A549 (cell line): ENCODE data around the gene COL24A1. TPM values are rescaled to one million over a fixed set of nuclear protein-coding genes. Genes with fewer than 3 reads are reported as not detected.

Source experiments
- ATAC-seq, 2 experiments: fragments of 200-7000 bp in 1 of 2; fragments of >200 bp in 1 of 2; cut with Nextera tagmentation in 1 of 2; cut with Tn5 transposase in 1 of 2; 3 replicates each; pipeline versions ENCODE4 v1.8.0 to v1.9.1; 2018 to 2020; ENCODE audit warnings: mild to moderate bottlenecking in 1 of 2, moderate library complexity in 1 of 2
- CTCF ChIA-PET: fragments of 300-600 bp; sonication (Branson Sonifier 250); formaldehyde crosslinking; extraction: SDS; loops from one replicate; lab custom pipeline; 2021; ENCODE audit warnings: antibody characterized with exemption, inconsistent platforms; lab: Yijun Ruan, JAX
- POLR2A ChIA-PET: fragments of 350-600 bp; formaldehyde crosslinking; extraction: SDS; loops from one replicate; lab custom pipeline; 2021; ENCODE audit warnings: antibody characterized with exemption, inconsistent platforms; lab: Yijun Ruan, JAX
- DNase-seq, 2 experiments: peaks; one replicate each; pipeline versions ENCODE4 v3.0.0 to v3.0.0-alpha.2; 2011 to 2016; ENCODE audit warnings: low read depth in 1 of 2, low spot score in 1 of 2
- FAIRE-seq: peaks from 2 replicates; lab custom pipeline; 2011; peaks lifted over from hg19 to GRCh38; lab: Jason Lieb, UNC
- H3K27ac ChIP-seq, 2 experiments: fragments of >200 bp; sonication (Bioruptor Twin); formaldehyde crosslinking; 3 replicates each; pipeline ENCODE4 v1.5.1; 2016 to 2017
- H3K4me1 ChIP-seq: fragments of >200 bp; sonication (Bioruptor Twin); formaldehyde crosslinking; 3 replicates; pipeline ENCODE4 v1.6.1; 2016
- H3K4me2 ChIP-seq: fragments of >200 bp; sonication (Bioruptor Twin); formaldehyde crosslinking; 3 replicates; pipeline ENCODE4 v1.6.1; 2016
- H3K4me3 ChIP-seq: fragments of >200 bp; sonication (Bioruptor Twin); formaldehyde crosslinking; 3 replicates; pipeline ENCODE4 v1.5.1; 2016
- H3K9me3 ChIP-seq: fragments of >200 bp; sonication (Bioruptor Twin); formaldehyde crosslinking; 3 replicates; pipeline ENCODE4 v1.6.1; 2016
- CBX8 ChIP-seq: fragments of 200-600 bp; sonication (generic); IDR thresholded peaks from 2 replicates; pipeline ENCODE4 v1.6.1; 2016
- CEBPB ChIP-seq, 2 experiments: fragments of >200 bp in 1 of 2; sonication (Bioruptor Twin) in 1 of 2; formaldehyde crosslinking in 1 of 2; IDR thresholded peaks; 2 replicates each; pipeline ENCODE4 v1.6.1; 2012 to 2016
- CHD4 ChIP-seq: fragments of 200-600 bp; sonication (generic); IDR thresholded peaks from 2 replicates; pipeline ENCODE4 v1.6.1; 2016; ENCODE audit warnings: antibody characterized with exemption, mild to moderate bottlenecking, borderline replicate concordance
- EHMT2 ChIP-seq: fragments of 200-600 bp; sonication (generic); IDR thresholded peaks from 2 replicates; pipeline ENCODE4 v1.6.1; 2016; ENCODE audit warnings: antibody characterized with exemption, low read depth, mild to moderate bottlenecking, moderate library complexity
- EP300 ChIP-seq, 2 experiments: fragments of >200 bp; sonication (Bioruptor Twin); formaldehyde crosslinking; IDR thresholded peaks; 2 replicates in 1 of 2; 3 replicates in 1 of 2; pipeline ENCODE4 v1.6.1; 2016 to 2017
- GATA3 ChIP-seq: IDR thresholded peaks from 2 replicates; pipeline ENCODE4 v1.6.1; 2012; ENCODE audit warnings: borderline replicate concordance
- HDAC2 ChIP-seq: fragments of 200-600 bp; sonication (generic); IDR thresholded peaks from 2 replicates; pipeline ENCODE4 v1.6.1; 2016
- HOXB13 ChIP-seq: fragments of 250-450 bp; sonication (Bioruptor Pico); IDR thresholded peaks from 2 replicates; pipeline ENCODE4 v1.5.0; 2020; ENCODE audit warnings: low read depth, mild to moderate bottlenecking, moderate library complexity
- JUNB ChIP-seq: fragments of >200 bp; sonication (Bioruptor Twin); formaldehyde crosslinking; IDR thresholded peaks from 2 replicates; pipeline ENCODE4 v1.6.1; 2016
- KDM5A ChIP-seq: fragments of 200-600 bp; sonication (generic); IDR thresholded peaks from 2 replicates; pipeline ENCODE4 v1.6.1; 2016; ENCODE audit warnings: antibody characterized with exemption, mild to moderate bottlenecking
- MAFK ChIP-seq: fragments of 450-650 bp; IDR thresholded peaks from 2 replicates; pipeline ENCODE4 v1.6.1; 2014; ENCODE audit not compliant: partially characterized antibody
- NFE2L2 ChIP-seq: fragments of 150-350 bp; conservative IDR thresholded peaks from 2 replicates; pipeline ENCODE4 v1.6.1; 2014; ENCODE audit warnings: low read length
- RARB ChIP-seq: fragments of 250-450 bp; sonication (Bioruptor Pico); IDR thresholded peaks from 2 replicates; pipeline ENCODE4 v1.8.0; 2021; ENCODE audit warnings: mild to moderate bottlenecking, moderate library complexity
- SMC3 ChIP-seq: fragments of >200 bp; sonication (Bioruptor Twin); formaldehyde crosslinking; IDR thresholded peaks from 3 replicates; pipeline ENCODE4 v1.6.1; 2018; ENCODE audit warnings: inconsistent platforms
- SREBF2 ChIP-seq: fragments of 450-650 bp; IDR thresholded peaks from 2 replicates; pipeline ENCODE4 v1.6.1; 2014; ENCODE audit warnings: mild to moderate bottlenecking, moderate library complexity
- TP53 ChIP-seq: fragments of 250-450 bp; sonication (Bioruptor Pico); IDR thresholded peaks from 2 replicates; pipeline ENCODE4 v1.5.0; 2021; ENCODE audit warnings: mild to moderate bottlenecking, moderate library complexity
- ZC3H11A ChIP-seq: fragments of 450-650 bp; IDR thresholded peaks from 2 replicates; pipeline ENCODE4 v1.6.1; 2014; ENCODE audit warnings: antibody characterized with exemption, mild to moderate bottlenecking
- ZFP36 ChIP-seq: fragments of 450-650 bp; IDR thresholded peaks from 2 replicates; pipeline ENCODE4 v1.6.1; 2014; ENCODE audit warnings: borderline replicate concordance; ENCODE audit not compliant: partially characterized antibody
- ZNF302 ChIP-seq: fragments of 250-450 bp; sonication (Bioruptor Pico); IDR thresholded peaks from 2 replicates; pipeline ENCODE4 v1.9.0; 2021; ENCODE audit warnings: inconsistent platforms, mild to moderate bottlenecking, moderate library complexity
- WGBS: methylation state at CpG from one replicate; pipeline ENCODE4 v1.1.6; 2017; ENCODE audit errors: missing lambda C conversion rate; 5-methylcytosine and 5-hydroxymethylcytosine counted together
- polyA plus RNA-seq, 4 experiments: library from polyadenylated mRNA; depleted of rRNA in 3 of 4; stranded (reverse); fragments of >200 nt; fragmentation: RNase III in 1 of 4; extraction: RNeasy Plus Mini Kit Qiagen cat#74134 plus additional on column Dnase treatment in 1 of 4; gene quantifications; 2 replicates in 3 of 4; 3 replicates in 1 of 4; pipeline ENCODE4 v1.2.3, GENCODE V29; 2011 to 2017
- TF ChIP-seq, protein P1 (sequence below): fragments of 250-450 bp; sonication (Bioruptor Pico); IDR thresholded peaks from 2 replicates; pipeline ENCODE4 v1.5.0; 2020; ENCODE audit warnings: low read depth, mild to moderate bottlenecking, moderate library complexity
- TF ChIP-seq, protein P2 (sequence below): fragments of 250-450 bp; sonication (Bioruptor Pico); IDR thresholded peaks from 2 replicates; pipeline ENCODE4 v1.5.0; 2021; ENCODE audit warnings: mild to moderate bottlenecking, moderate library complexity, borderline replicate concordance
- TF ChIP-seq, protein P3 (sequence below): fragments of 150-350 bp; IDR thresholded peaks from 2 replicates; pipeline ENCODE4 v1.6.1; 2014; ENCODE audit warnings: low read depth, mild to moderate bottlenecking, low read length
- TF ChIP-seq, protein P4 (sequence below): IDR thresholded peaks from 2 replicates; pipeline ENCODE4 v1.6.1; 2012

The COL24A1 gene
- polyA plus RNA-seq, 2 of the 4 experiments (the other 2 are of a cell fraction), result 0.03 to 0.13 TPM

DNA sequence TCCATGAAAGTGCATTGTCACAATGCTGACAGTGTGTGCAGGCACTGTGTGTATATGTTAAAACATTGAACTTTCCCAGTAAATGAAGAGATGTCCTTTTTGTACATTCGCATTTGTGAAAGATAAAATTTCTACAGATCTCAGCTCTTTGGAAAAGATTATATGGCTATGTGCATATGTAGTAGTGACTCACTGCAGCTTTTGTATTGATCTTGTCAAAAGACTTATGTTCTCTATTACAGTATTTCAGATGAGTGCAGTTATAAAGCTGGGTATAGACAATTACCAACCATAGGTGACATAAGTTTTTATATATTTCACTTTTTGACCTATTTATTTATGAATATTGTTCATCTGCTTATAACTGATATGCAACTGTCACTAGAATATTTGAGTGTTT is 212.6 kb downstream of the COL24A1 start (continued):
- no peak for TF ChIP-seq ZFP36

DNA sequence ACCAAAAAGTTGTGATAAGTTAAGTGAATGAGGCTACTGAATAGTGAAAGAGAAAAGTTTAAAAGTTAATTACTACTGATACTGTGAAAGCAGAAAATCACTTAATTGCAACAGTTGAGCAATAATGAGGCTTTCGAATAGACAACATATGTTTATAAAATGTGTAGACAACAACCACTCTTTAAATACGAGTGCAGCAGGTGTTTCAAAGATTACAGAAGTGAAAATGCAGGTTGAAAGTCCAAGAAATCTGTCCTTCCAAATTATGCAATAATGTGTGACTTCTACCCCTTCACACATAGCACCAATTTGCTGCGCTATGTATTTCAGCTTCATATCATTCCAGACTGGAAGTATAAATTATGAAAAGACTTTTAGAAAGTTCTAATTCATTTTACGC is 213.0 kb downstream of the COL24A1 start:
- no peak overlapping the region for H3K4me3 ChIP-seq
- H3K27ac ChIP-seq, result no peak overlapping the region
- ChIA-PET POLR2A (no interaction called here), CTCF (no interaction called here)
- H3K9me3 ChIP-seq, result no peaks in the 10 kb centered on the region
- TF ChIP-seq SREBF2, result no peak
- TF ChIP-seq CEBPB (IDR thresholded peaks at IDR 0.05), result no peak
- TF ChIP-seq, protein P1, sequence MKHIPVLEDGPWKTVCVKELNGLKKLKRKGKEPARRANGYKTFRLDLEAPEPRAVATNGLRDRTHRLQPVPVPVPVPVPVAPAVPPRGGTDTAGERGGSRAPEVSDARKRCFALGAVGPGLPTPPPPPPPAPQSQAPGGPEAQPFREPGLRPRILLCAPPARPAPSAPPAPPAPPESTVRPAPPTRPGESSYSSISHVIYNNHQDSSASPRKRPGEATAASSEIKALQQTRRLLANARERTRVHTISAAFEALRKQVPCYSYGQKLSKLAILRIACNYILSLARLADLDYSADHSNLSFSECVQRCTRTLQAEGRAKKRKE (CRISPR knock-in tag), result no peak
- TF ChIP-seq TP53 (CRISPR knock-in tag), result no peak
- no peak for TF ChIP-seq SMC3
- TF ChIP-seq RARB, result no peak
- TF ChIP-seq GATA3, result no peak
- no peak for TF ChIP-seq JUNB
- no peak for TF ChIP-seq HOXB13 (CRISPR knock-in tag)
- no peak for TF ChIP-seq CHD4
- no peak for TF ChIP-seq ZNF302
- no peak for TF ChIP-seq EP300 (IDR thresholded peaks at IDR 0.05)
- TF ChIP-seq, protein P2, sequence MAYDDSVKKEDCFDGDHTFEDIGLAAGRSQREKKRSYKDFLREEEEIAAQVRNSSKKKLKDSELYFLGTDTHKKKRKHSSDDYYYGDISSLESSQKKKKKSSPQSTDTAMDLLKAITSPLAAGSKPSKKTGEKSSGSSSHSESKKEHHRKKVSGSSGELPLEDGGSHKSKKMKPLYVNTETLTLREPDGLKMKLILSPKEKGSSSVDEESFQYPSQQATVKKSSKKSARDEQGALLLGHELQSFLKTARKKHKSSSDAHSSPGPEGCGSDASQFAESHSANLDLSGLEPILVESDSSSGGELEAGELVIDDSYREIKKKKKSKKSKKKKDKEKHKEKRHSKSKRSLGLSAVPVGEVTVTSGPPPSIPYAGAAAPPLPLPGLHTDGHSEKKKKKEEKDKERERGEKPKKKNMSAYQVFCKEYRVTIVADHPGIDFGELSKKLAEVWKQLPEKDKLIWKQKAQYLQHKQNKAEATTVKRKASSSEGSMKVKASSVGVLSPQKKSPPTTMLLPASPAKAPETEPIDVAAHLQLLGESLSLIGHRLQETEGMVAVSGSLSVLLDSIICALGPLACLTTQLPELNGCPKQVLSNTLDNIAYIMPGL (CRISPR knock-in tag), result no peak
- ATAC-seq (no peak), FAIRE-seq (no peak), DNase-seq (no peak)
- 59% methylated on average over 4 of the region's 4 CpGs for whole genome bisulfite sequencing
- H3K4me2 ChIP-seq, result no peak overlapping the region
- H3K4me1 ChIP-seq, result no peaks in the 10 kb centered on the region

DNA sequence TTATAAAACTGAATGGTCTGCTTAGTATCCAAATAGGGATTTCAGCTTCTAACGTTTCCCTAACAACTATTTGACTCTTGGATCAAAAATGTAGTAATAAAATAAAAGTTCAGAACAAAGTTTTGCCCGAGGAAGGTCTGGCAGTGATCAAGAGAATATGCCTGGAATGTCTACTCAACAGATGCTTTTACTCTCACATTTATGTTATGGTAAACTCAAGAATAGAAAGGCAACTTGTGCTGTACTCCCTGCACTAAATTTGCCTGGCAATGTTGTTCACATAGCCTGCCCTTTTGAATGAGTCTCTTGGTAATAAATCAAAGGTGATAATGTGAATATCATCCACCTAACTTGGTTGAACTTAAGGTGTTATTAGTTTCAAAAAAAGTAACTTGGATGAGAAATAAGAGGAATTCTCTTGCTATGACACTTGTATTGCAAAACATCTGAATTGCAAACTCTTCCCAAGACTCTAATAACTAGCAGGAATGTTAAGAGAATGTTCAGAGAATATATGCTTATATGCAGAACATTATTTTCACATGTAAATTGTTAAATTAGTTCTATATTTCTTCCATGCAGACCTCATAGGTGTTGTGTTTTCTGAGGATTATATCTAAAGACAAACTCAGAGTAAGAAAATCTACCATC is 215.8 kb downstream of the COL24A1 start:
- Histone ChIP-seq H3K27ac (no peak overlapping the region), H3K4me2 (no peak overlapping the region), H3K9me3 (no peaks in the 10 kb centered on the region), H3K4me1 (no peaks in the 10 kb centered on the region), H3K4me3 (no peak overlapping the region)
- 6% methylated on average over 2 of the region's 2 CpGs for WGBS
- ATAC-seq (no peak), FAIRE-seq (no peak), DNase-seq (no peak)
- CTCF ChIA-PET, result no interaction called here
- POLR2A ChIA-PET, result no interaction called here
- TF ChIP-seq CBX8, result no peak
- no peak for TF ChIP-seq GATA3
- TF ChIP-seq JUNB, result no peak
- TF ChIP-seq HDAC2, result no peak
- no peak for TF ChIP-seq NFE2L2
- TF ChIP-seq MAFK, result no peak
- TF ChIP-seq ZC3H11A, result no peak
- TF ChIP-seq, protein P3, sequence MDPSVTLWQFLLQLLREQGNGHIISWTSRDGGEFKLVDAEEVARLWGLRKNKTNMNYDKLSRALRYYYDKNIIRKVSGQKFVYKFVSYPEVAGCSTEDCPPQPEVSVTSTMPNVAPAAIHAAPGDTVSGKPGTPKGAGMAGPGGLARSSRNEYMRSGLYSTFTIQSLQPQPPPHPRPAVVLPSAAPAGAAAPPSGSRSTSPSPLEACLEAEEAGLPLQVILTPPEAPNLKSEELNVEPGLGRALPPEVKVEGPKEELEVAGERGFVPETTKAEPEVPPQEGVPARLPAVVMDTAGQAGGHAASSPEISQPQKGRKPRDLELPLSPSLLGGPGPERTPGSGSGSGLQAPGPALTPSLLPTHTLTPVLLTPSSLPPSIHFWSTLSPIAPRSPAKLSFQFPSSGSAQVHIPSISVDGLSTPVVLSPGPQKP, result no peak
- no peak for TF ChIP-seq EP300 (IDR thresholded peaks at IDR 0.05)
- TF ChIP-seq KDM5A, result no peak
- TF ChIP-seq EHMT2, result no peak
- TF ChIP-seq, protein P1 (CRISPR knock-in tag), result no peak
- TF ChIP-seq, protein P4, sequence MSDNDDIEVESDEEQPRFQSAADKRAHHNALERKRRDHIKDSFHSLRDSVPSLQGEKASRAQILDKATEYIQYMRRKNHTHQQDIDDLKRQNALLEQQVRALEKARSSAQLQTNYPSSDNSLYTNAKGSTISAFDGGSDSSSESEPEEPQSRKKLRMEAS, result no peak
